KMS-11 (cell line): ENCODE results near the gene PTPRK.

ENCODE experiments used
- H2AFZ ChIP-seq: fragments of 200-600 bp; sonication (generic); 2 replicates; pipeline ENCODE4 v1.6.1; 2016; ENCODE audit warnings: antibody characterized with exemption, mixed run types, low read depth
- H3K27ac ChIP-seq: fragments of 200-600 bp; sonication (generic); 2 replicates; pipeline ENCODE4 v1.6.1; 2016; ENCODE audit warnings: mild to moderate bottlenecking, mixed run types
- H3K27me3 ChIP-seq: fragments of 200-600 bp; sonication (generic); 2 replicates; pipeline ENCODE4 v1.6.1; 2017; ENCODE audit warnings: mild to moderate bottlenecking, low read depth, mixed run types, moderate library complexity; ENCODE audit not compliant: insufficient read depth
- H3K36me3 ChIP-seq: fragments of 200-600 bp; sonication (generic); 2 replicates; pipeline ENCODE4 v1.6.1; 2017; ENCODE audit warnings: mild to moderate bottlenecking, mixed run types; ENCODE audit not compliant: insufficient read depth
- H3K4me1 ChIP-seq: fragments of 200-600 bp; sonication (generic); 2 replicates; pipeline ENCODE4 v1.6.1; 2016; ENCODE audit warnings: mild to moderate bottlenecking, low read depth, mixed run types; ENCODE audit not compliant: poor library complexity, severe bottlenecking
- H3K4me2 ChIP-seq: fragments of 200-600 bp; sonication (generic); 2 replicates; pipeline ENCODE4 v1.7.0; 2016; ENCODE audit warnings: mild to moderate bottlenecking, mixed run types
- H3K4me3 ChIP-seq: fragments of 200-600 bp; sonication (generic); IDR thresholded peaks from 2 replicates; pipeline ENCODE4 v1.6.1; 2017; ENCODE audit warnings: low read depth, low read length, mixed read lengths; ENCODE audit not compliant: insufficient read depth
- H3K79me2 ChIP-seq: fragments of 200-600 bp; sonication (generic); 2 replicates; pipeline ENCODE4 v1.6.1; 2016; ENCODE audit warnings: low read depth, mixed run types; ENCODE audit not compliant: insufficient read depth
- H3K9ac ChIP-seq: fragments of 200-600 bp; sonication (generic); 2 replicates; pipeline ENCODE4 v1.6.1; 2016; ENCODE audit warnings: mild to moderate bottlenecking, mixed run types
- H4K20me1 ChIP-seq: fragments of 200-600 bp; sonication (generic); 2 replicates; pipeline ENCODE4 v1.6.1; 2016; ENCODE audit warnings: mild to moderate bottlenecking, mixed run types; ENCODE audit not compliant: insufficient read depth
- CTCF ChIP-seq: fragments of 200-600 bp; sonication (generic); conservative IDR thresholded peaks from 2 replicates; pipeline ENCODE4 v1.6.1; 2017; ENCODE audit warnings: low read depth, mild to moderate bottlenecking, antibody characterized with exemption, low read length, moderate library complexity, mixed read lengths

The PTPRK gene

GRCh38 chr6:128239146-128239545 is 281.3 kb downstream of the PTPRK start:
- H3K4me2 ChIP-seq, result no peak overlapping the region
- H3K9ac ChIP-seq, result no peak overlapping the region
- no peaks in the 10 kb centered on the region for H3K79me2 ChIP-seq
- H3K36me3 ChIP-seq, result no peaks in the 10 kb centered on the region
- H3K4me3 ChIP-seq, result no peak overlapping the region
- TF ChIP-seq CTCF, result no peak
- no peaks in the 10 kb centered on the region for H4K20me1 ChIP-seq
- no peak overlapping the region for H3K27ac ChIP-seq
- no peak overlapping the region for H2AFZ ChIP-seq
- H3K27me3 ChIP-seq, result no peaks in the 10 kb centered on the region
- no peaks in the 10 kb centered on the region for H3K4me1 ChIP-seq

- no peaks in the 10 kb centered on the region for H3K79me2 ChIP-seq
- H3K4me1 ChIP-seq, result no peaks in the 10 kb centered on the region
- no peak overlapping the region for H3K9ac ChIP-seq
- H3K4me2 ChIP-seq, result no peak overlapping the region
- TF ChIP-seq CTCF, result no peak
- no peak overlapping the region for H2AFZ ChIP-seq
- no peak overlapping the region for H3K27ac ChIP-seq
- no peaks in the 10 kb centered on the region for H3K27me3 ChIP-seq
- H3K4me3 ChIP-seq, result no peak overlapping the region
- no peaks in the 10 kb centered on the region for H4K20me1 ChIP-seq
- H3K36me3 ChIP-seq, result no peaks in the 10 kb centered on the region
These were observed 282.2 kb downstream of the PTPRK start for GRCh38 chr6:128238225-128238624.

- H3K9ac ChIP-seq, result no peak overlapping the region
- no peaks in the 10 kb centered on the region for H4K20me1 ChIP-seq
- H3K27me3 ChIP-seq, result no peaks in the 10 kb centered on the region
- H3K36me3 ChIP-seq, result no peaks in the 10 kb centered on the region
- H3K27ac ChIP-seq, result no peak overlapping the region
- no peak overlapping the region for H2AFZ ChIP-seq
- H3K79me2 ChIP-seq, result no peaks in the 10 kb centered on the region
- H3K4me3 ChIP-seq, result no peak overlapping the region
- no peak for TF ChIP-seq CTCF
- H3K4me1 ChIP-seq, result no peaks in the 10 kb centered on the region
- H3K4me2 ChIP-seq, result no peak overlapping the region
These were observed 284.8 kb downstream of the PTPRK start for GRCh38 chr6:128235556-128235955.

- TF ChIP-seq CTCF, result no peak
- H3K27ac ChIP-seq, result no peak overlapping the region
- no peak overlapping the region for H3K4me3 ChIP-seq
- H3K27me3 ChIP-seq, result no peaks in the 10 kb centered on the region
- no peaks in the 10 kb centered on the region for H3K79me2 ChIP-seq
- H3K36me3 ChIP-seq, result no peaks in the 10 kb centered on the region
- no peaks in the 10 kb centered on the region for H3K4me1 ChIP-seq
- H2AFZ ChIP-seq, result no peak overlapping the region
- H3K9ac ChIP-seq, result no peak overlapping the region
- no peaks in the 10 kb centered on the region for H4K20me1 ChIP-seq
- H3K4me2 ChIP-seq, result no peak overlapping the region
These were observed 286.9 kb downstream of the PTPRK start for GRCh38 chr6:128233531-128233930.
